Activated CD8-positive, alpha-beta T cell treated with anti-CD3 and anti-CD28 coated beads for 36 hours (primary cell): Measurements from ENCODE around the gene TMEM203. TPM values are rescaled to one million over a fixed set of nuclear protein-coding genes. Genes with fewer than 3 reads are reported as not detected.
A peak's percentile ranks its signal among the peaks of the same experiment; 100 is the strongest.

Experiments
- ATAC-seq: fragments of 200-7000 bp; cut with Tn5 transposase; one replicate; pipeline ENCODE4 v1.10.0; 2021; ENCODE audit warnings: mild to moderate bottlenecking, moderate library complexity
- CTCF ChIA-PET: fragments of 350-600 bp; sonication (Branson Sonifier 250); formaldehyde crosslinking; loops from one replicate; lab custom pipeline; 2021; ENCODE audit warnings: antibody characterized with exemption; lab: Charles Lee
- POLR2A ChIA-PET: fragments of 350-600 bp; sonication (Branson Sonifier 250); formaldehyde crosslinking; loops from one replicate; lab custom pipeline; 2021; ENCODE audit warnings: antibody characterized with exemption; lab: Charles Lee
- DNase-seq: peaks from one replicate; pipeline ENCODE4 v3.0.0-alpha.2; 2020
- H3K27ac Mint-ChIP-seq: one replicate; pipeline ENCODE4 v1.8.0; 2021; ENCODE audit warnings: mild to moderate bottlenecking, mixed read lengths
- H3K27me3 Mint-ChIP-seq: one replicate; pipeline ENCODE4 v1.8.0; 2021; ENCODE audit warnings: mixed read lengths
- H3K36me3 Mint-ChIP-seq: one replicate; pipeline ENCODE4 v1.8.0; 2021; ENCODE audit warnings: low read depth, mixed read lengths
- H3K4me1 Mint-ChIP-seq: one replicate; pipeline ENCODE4 v1.8.0; 2021; ENCODE audit warnings: low read depth, mixed read lengths
- H3K4me3 Mint-ChIP-seq: one replicate; pipeline ENCODE4 v1.8.0; 2021; ENCODE audit warnings: mild to moderate bottlenecking, moderate library complexity, mixed read lengths
- H3K9me3 Mint-ChIP-seq: one replicate; pipeline ENCODE4 v1.8.0; 2021; ENCODE audit warnings: mixed read lengths
- CTCF ChIP-seq: fragments of 200-600 bp; IDR thresholded peaks from one replicate; pipeline ENCODE4 v1.8.0; 2022; ENCODE audit warnings: antibody characterized with exemption, mild to moderate bottlenecking
- intact Hi-C: fragments of 100-400 bp; cut with micrococcal nuclease; formaldehyde crosslinking; loops from one replicate; pipeline ENCODE4 v1.10.0; 2022
- total RNA-seq, 2 experiments: library from RNA; stranded (reverse); gene quantifications; one replicate each; pipeline ENCODE4 v1.2.3, GENCODE V29; 2021

The TMEM203 gene
- total RNA-seq, 2 experiments from 2014 or later = 29.4 to 29.9 TPM

DNA sequence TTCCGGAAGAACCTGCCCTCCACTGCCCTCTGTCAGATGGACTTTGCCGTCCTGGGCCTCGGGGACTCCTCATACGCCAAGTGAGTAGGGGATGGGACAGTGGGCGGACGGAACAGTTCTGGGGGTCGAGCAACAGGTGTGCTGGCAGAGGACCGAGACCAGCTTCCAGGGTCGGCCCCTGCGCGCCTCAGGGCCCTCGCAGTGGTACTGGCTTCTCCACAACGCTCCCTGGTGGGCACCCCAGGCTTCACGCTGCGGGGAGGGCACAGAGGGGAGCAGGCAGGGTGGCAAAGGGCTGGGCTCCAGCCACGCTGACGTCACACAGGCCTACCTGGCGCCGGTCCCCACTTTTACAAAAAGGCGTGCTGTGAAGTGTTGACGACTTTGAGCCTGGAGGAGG, 7.1 kb upstream of the TMEM203 start:
- POLR2A ChIA-PET = interaction anchor here (0.9 to 1.7 kb wide), 2 partner anchors 10 to 29 kb away, joined by 3 to 6 read pairs; partner anchors contain the start of gene TUBB4B
- peaks cover 3% of the 10 kb centered on the region for H3K4me1 Mint-ChIP-seq
- H3K27me3 Mint-ChIP-seq = no peaks in the 10 kb centered on the region
- CTCF ChIA-PET = no interaction called here
- no peaks in the 10 kb centered on the region for H3K9me3 Mint-ChIP-seq
- no peak overlapping the region for H3K27ac Mint-ChIP-seq
- TF ChIP-seq CTCF = no peak
- H3K36me3 Mint-ChIP-seq = peaks cover 10% of the 10 kb centered on the region
- DNase-seq (no peak), ATAC-seq (no peak)
- intact Hi-C loops = no loop called here
- H3K4me3 Mint-ChIP-seq = no peak overlapping the region

DNA sequence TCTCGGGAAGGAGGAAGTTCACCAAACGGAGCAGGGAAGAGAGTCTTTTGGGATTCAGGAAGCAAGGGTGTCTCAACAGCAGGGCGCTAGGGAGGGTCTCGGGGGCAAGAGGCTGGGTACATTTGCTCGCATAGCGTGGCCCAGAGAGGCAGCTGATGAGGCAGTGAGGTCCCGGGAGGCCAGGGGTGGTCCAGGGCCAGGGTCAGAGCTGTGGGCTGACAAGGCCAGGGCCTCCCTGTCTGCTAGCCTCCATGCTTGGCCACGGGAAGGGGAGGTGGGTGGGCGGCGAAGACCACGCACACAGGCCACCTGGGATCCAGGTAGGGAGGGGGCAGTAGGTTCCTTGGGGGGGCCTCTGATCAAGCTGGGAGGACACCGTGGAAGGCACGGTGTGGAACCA, 6.1 kb upstream of the TMEM203 start:
- ChIA-PET CTCF (no interaction called here), POLR2A (interaction anchor here (0.9 to 2.7 kb wide), 3 partner anchors 8 to 30 kb away, joined by 3 to 9 read pairs (median 6); partner anchors contain the start of gene TUBB4B)
- Mint-ChIP-seq H3K36me3 (peaks cover 20% of the 10 kb centered on the region), H3K4me3 (no peak overlapping the region), H3K4me1 (peaks cover 13% of the 10 kb centered on the region), H3K27ac (no peak overlapping the region), H3K27me3 (no peaks in the 10 kb centered on the region), H3K9me3 (no peaks in the 10 kb centered on the region)
- DNase-seq (no peak), ATAC-seq (no peak)
- intact Hi-C loops = no loop called here
- TF ChIP-seq CTCF = no peak

- CTCF ChIA-PET = interaction anchor here (1.2 to 3.9 kb wide), 4 partner anchors 17 to 34 kb away, joined by 3 to 15 read pairs (median 9); partner anchors contain the start of genes RNF224 and SSNA1
- POLR2A ChIA-PET = interaction anchor here (0.5 to 6.0 kb wide), 9 partner anchors 11 to 187 kb away, joined by 3 to 44 read pairs (median 4); partner anchors contain the start of genes ANAPC2, RNF208 and SSNA1
- Mint-ChIP-seq H3K27me3 (no peaks in the 10 kb centered on the region), H3K4me3 (peak overlapping the region; percentile 93), H3K4me1 (peaks cover 30% of the 10 kb centered on the region), H3K27ac (peak overlapping the region; percentile 87), H3K9me3 (no peaks in the 10 kb centered on the region), H3K36me3 (peaks cover 21% of the 10 kb centered on the region)
- intact Hi-C loops = no loop called here
- DNase-seq = no peak
- ATAC-seq = no peak
- no peak for TF ChIP-seq CTCF
Measured at GRCh38 chr9:137206602-137207001, 1.2 kb upstream of the TMEM203 start.

DNA sequence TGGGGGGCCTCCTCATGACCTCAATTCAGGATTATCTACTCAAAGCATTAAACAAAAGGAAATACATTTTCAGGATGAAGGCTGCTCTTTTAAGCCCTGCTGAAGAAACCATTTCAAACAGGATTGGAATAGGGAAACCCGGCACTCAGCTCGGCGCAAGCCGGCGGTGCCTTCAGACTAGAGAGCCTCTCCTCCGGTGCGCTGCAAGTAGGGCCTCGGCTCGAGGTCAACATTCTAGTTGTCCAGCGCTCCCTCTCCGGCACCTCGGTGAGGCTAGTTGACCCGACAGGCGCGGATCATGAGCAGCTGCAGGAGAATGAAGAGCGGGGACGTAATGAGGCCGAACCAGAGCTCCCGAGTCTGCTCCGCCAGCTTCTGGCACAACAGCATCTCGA, 720 bp downstream of the TMEM203 start:
- peaks cover 34% of the 10 kb centered on the region for H3K4me1 Mint-ChIP-seq
- peaks cover 20% of the 10 kb centered on the region for H3K36me3 Mint-ChIP-seq
- ChIA-PET CTCF (interaction anchor here (0.7 to 3.8 kb wide), 5 partner anchors 15 to 158 kb away, joined by 3 to 15 read pairs (median 4); partner anchors contain the start of genes NRARP and SSNA1), POLR2A (interaction anchor here (0.8 to 6.0 kb wide), 15 partner anchors 8 to 251 kb away, joined by 3 to 44 read pairs (median 3); partner anchors contain the start of genes CYSRT1 and SSNA1)
- no peaks in the 10 kb centered on the region for H3K9me3 Mint-ChIP-seq
- H3K27me3 Mint-ChIP-seq = no peaks in the 10 kb centered on the region
- ATAC-seq (no peak), DNase-seq (no peak)
- no peak for TF ChIP-seq CTCF
- peak overlapping the region; percentile 93 for H3K27ac Mint-ChIP-seq
- intact Hi-C loops = no loop called here
- peak overlapping the region; percentile 93 for H3K4me3 Mint-ChIP-seq

DNA sequence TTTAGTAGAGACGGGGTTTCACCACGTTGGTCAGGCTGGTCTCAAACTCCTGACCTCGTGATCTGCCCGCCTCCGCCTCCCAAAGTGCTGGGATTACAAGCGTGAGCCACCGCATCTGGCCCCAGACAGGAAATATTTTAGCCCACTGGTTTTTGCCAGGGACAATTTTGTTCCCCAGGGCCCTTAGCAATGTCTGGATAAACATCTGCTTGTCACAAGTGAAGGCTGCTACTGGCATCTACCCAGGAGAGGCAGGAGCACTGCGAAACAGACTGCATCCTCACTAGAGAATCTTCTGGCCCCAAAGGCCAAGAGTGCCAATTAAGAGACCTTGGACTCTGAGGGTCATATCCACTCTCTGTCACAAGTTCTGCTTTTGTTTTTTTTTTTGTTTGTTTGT, 2.5 kb downstream of the TMEM203 start:
- ChIA-PET CTCF (interaction anchor here (0.8 to 1.5 kb wide), 2 partner anchors 14 to 34 kb away, joined by 3 to 6 read pairs; partner anchors contain the start of genes ANAPC2 and SSNA1), POLR2A (interaction anchor here (0.9 to 6.0 kb wide), 4 partner anchors 9 to 38 kb away, joined by 3 to 44 read pairs (median 5); a partner anchor contains a TSS)
- Mint-ChIP-seq H3K27ac (no peak overlapping the region), H3K27me3 (no peaks in the 10 kb centered on the region), H3K4me3 (no peak overlapping the region), H3K4me1 (peaks cover 35% of the 10 kb centered on the region), H3K9me3 (no peaks in the 10 kb centered on the region), H3K36me3 (peaks cover 12% of the 10 kb centered on the region)
- no peak for TF ChIP-seq CTCF
- no peak for DNase-seq
- no peak for ATAC-seq
- intact Hi-C loops = no loop called here
